ENCODE results near the gene UTP25. TPM values are rescaled to one million over a fixed set of nuclear protein-coding genes. Genes with fewer than 3 reads are reported as not detected.

The UTP25 gene
- polyA plus RNA-seq, 1 donor from 2014 or later, result 6.1 TPM

- no peaks in the 10 kb centered on the region for H3K79me2 ChIP-seq (replicated peaks; ENCODE audit: insufficient read depth, low read length)
- H2AFZ ChIP-seq (ENCODE audit: low read depth, low read length), result no peak overlapping the region
- no peak for TF ChIP-seq MXI1 (conservative IDR thresholded peaks at IDR 0.05; ENCODE audit: poor library complexity, severe bottlenecking)
- no peak for TF ChIP-seq EZH2 (IDR thresholded peaks at IDR 0.05; ENCODE audit: borderline replicate concordance, insufficient read depth, low read length, poor library complexity, severe bottlenecking)
- TF ChIP-seq EP300 (conservative IDR thresholded peaks at IDR 0.05; ENCODE audit: poor library complexity, severe bottlenecking), result no peak
- TF ChIP-seq REST (IDR thresholded peaks at IDR 0.05; ENCODE audit: borderline replicate concordance), result no peak
- TF ChIP-seq SMC3 (conservative IDR thresholded peaks at IDR 0.05; ENCODE audit: poor library complexity), result no peak
- TF ChIP-seq RAD21 (conservative IDR thresholded peaks at IDR 0.05), result no peak
- no peak for TF ChIP-seq TAF1 (IDR thresholded peaks at IDR 0.05; ENCODE audit: low read depth)
- TF ChIP-seq POLR2AphosphoS5 (IDR thresholded peaks at IDR 0.05), result no peak
- TF ChIP-seq CTCF (IDR thresholded peaks at IDR 0.05; ENCODE audit: poor library complexity, severe bottlenecking), result no peak
- no peaks in the 10 kb centered on the region for H3K36me3 ChIP-seq (ENCODE audit: insufficient read depth, low read length)
- H3K27ac ChIP-seq (ENCODE audit: low read length), result no peak overlapping the region
- H3K9ac ChIP-seq (ENCODE audit: low read length), result no peak overlapping the region
- no peaks in the 10 kb centered on the region for H3K9me2 ChIP-seq (ENCODE audit: insufficient read depth, low read length)
- H4K20me1 ChIP-seq (ENCODE audit: insufficient read depth), result no peaks in the 10 kb centered on the region
- no peak overlapping the region for H3K4me2 ChIP-seq (ENCODE audit: low read length)
- no peak overlapping the region for H3K4me3 ChIP-seq (ENCODE audit: low read length)
- H3K9me3 ChIP-seq (ENCODE audit: low read length), result no peaks in the 10 kb centered on the region
- H3F3A ChIP-seq (ENCODE audit: insufficient read depth, low read length, poor library complexity, severe bottlenecking), result no peaks in the 10 kb centered on the region
- H3K27me3 ChIP-seq (ENCODE audit: insufficient read depth, low read depth, low read length), result peaks cover 15% of the 10 kb centered on the region
Observed at GRCh38 chr1:209787551-209787950, 40.2 kb upstream of the UTP25 start.

- no peaks in the 10 kb centered on the region for H3K9me3 ChIP-seq (ENCODE audit: low read length)
- no peak overlapping the region for H3K9ac ChIP-seq (ENCODE audit: low read length)
- H3K27ac ChIP-seq (ENCODE audit: low read length), result no peak overlapping the region
- no peak overlapping the region for H3K4me2 ChIP-seq (ENCODE audit: low read length)
- H2AFZ ChIP-seq (ENCODE audit: low read depth, low read length), result no peak overlapping the region
- no peaks in the 10 kb centered on the region for H3K9me2 ChIP-seq (ENCODE audit: insufficient read depth, low read length)
- H3K27me3 ChIP-seq (ENCODE audit: insufficient read depth, low read depth, low read length), result peaks cover 15% of the 10 kb centered on the region
- H4K20me1 ChIP-seq (ENCODE audit: insufficient read depth), result no peaks in the 10 kb centered on the region
- no peaks in the 10 kb centered on the region for H3K36me3 ChIP-seq (ENCODE audit: insufficient read depth, low read length)
- no peak for TF ChIP-seq POLR2AphosphoS5 (IDR thresholded peaks at IDR 0.05)
- TF ChIP-seq CTCF (IDR thresholded peaks at IDR 0.05; ENCODE audit: poor library complexity, severe bottlenecking), result no peak
- TF ChIP-seq SMC3 (conservative IDR thresholded peaks at IDR 0.05; ENCODE audit: poor library complexity), result no peak
- no peak for TF ChIP-seq REST (IDR thresholded peaks at IDR 0.05; ENCODE audit: borderline replicate concordance)
- TF ChIP-seq RAD21 (conservative IDR thresholded peaks at IDR 0.05), result no peak
- TF ChIP-seq EP300 (conservative IDR thresholded peaks at IDR 0.05; ENCODE audit: poor library complexity, severe bottlenecking), result no peak
- no peak for TF ChIP-seq MXI1 (conservative IDR thresholded peaks at IDR 0.05; ENCODE audit: poor library complexity, severe bottlenecking)
- TF ChIP-seq TAF1 (IDR thresholded peaks at IDR 0.05; ENCODE audit: low read depth), result no peak
- no peak for TF ChIP-seq EZH2 (IDR thresholded peaks at IDR 0.05; ENCODE audit: borderline replicate concordance, insufficient read depth, low read length, poor library complexity, severe bottlenecking)
- H3F3A ChIP-seq (ENCODE audit: insufficient read depth, low read length, poor library complexity, severe bottlenecking), result no peaks in the 10 kb centered on the region
- no peak overlapping the region for H3K4me3 ChIP-seq (ENCODE audit: low read length)
- no peaks in the 10 kb centered on the region for H3K79me2 ChIP-seq (replicated peaks; ENCODE audit: insufficient read depth, low read length)
Observed at GRCh38 chr1:209789245-209789644, 38.5 kb upstream of the UTP25 start.
